ENCODE data around the gene HTT.
A peak's percentile ranks its signal among the peaks of the same experiment; 100 is the strongest.

The HTT gene

GRCh38 chr4:3256230-3257102 is 182.0 kb downstream of the HTT start:
- DNase-seq (ENCODE audit: low read depth in 1 of 2, low spot score in 1 of 2): no peak
- Histone ChIP-seq H3K27ac (replicated peaks) (no peak overlapping the region), H3K27me3 (ENCODE audit: insufficient read depth, poor library complexity, severe bottlenecking) (no peaks in the 10 kb centered on the region), H3K4me3 (replicated peaks; ENCODE audit: insufficient read depth, low read length) (no peak overlapping the region)
- TF ChIP-seq REST (IDR thresholded peaks at IDR 0.05; ENCODE audit: insufficient replicate concordance, low read depth): no peak
- TF ChIP-seq POLR2AphosphoS5 (IDR thresholded peaks at IDR 0.05; ENCODE audit: low read depth): no peak
- no peak for TF ChIP-seq GABPA (IDR thresholded peaks at IDR 0.05; ENCODE audit: low read depth)
- TF ChIP-seq SPI1 (IDR thresholded peaks at IDR 0.05; ENCODE audit: borderline replicate concordance, low read depth): no peak
- no peak for TF ChIP-seq CTCF (IDR thresholded peaks at IDR 0.05; ENCODE audit: insufficient read depth, low read length)

- Histone ChIP-seq H3K4me3 (replicated peaks; ENCODE audit: insufficient read depth, low read length) (no peak overlapping the region), H3K27ac (replicated peaks) (no peak overlapping the region), H3K27me3 (ENCODE audit: insufficient read depth, poor library complexity, severe bottlenecking) (no peaks in the 10 kb centered on the region)
- TF ChIP-seq CTCF (IDR thresholded peaks at IDR 0.05; ENCODE audit: insufficient read depth, low read length) (no peak), SPI1 (IDR thresholded peaks at IDR 0.05; ENCODE audit: borderline replicate concordance, low read depth) (no peak), POLR2AphosphoS5 (IDR thresholded peaks at IDR 0.05; ENCODE audit: low read depth) (no peak), REST (IDR thresholded peaks at IDR 0.05; ENCODE audit: insufficient replicate concordance, low read depth) (no peak), GABPA (IDR thresholded peaks at IDR 0.05; ENCODE audit: low read depth) (no peak)
- DNase-seq (ENCODE audit: low read depth in 1 of 2, low spot score in 1 of 2): no peak
These were observed 182.6 kb downstream of the HTT start for GRCh38 chr4:3257103-3257555.

- no peak for TF ChIP-seq GABPA (IDR thresholded peaks at IDR 0.05; ENCODE audit: low read depth)
- TF ChIP-seq REST (IDR thresholded peaks at IDR 0.05; ENCODE audit: insufficient replicate concordance, low read depth): no peak
- no peak for TF ChIP-seq POLR2AphosphoS5 (IDR thresholded peaks at IDR 0.05; ENCODE audit: low read depth)
- no peak for TF ChIP-seq CTCF (IDR thresholded peaks at IDR 0.05; ENCODE audit: insufficient read depth, low read length)
- no peak for TF ChIP-seq SPI1 (IDR thresholded peaks at IDR 0.05; ENCODE audit: borderline replicate concordance, low read depth)
These were observed 183.3 kb downstream of the HTT start for GRCh38 chr4:3257556-3258482.

More at GRCh38 chr4:3257556-3258482, 183.3 kb downstream of the HTT start:
- peak in 1 of 2 experiments; percentile 10 for DNase-seq (ENCODE audit: low read depth in 1 of 2, low spot score in 1 of 2)
- Histone ChIP-seq H3K27me3 (ENCODE audit: insufficient read depth, poor library complexity, severe bottlenecking) (no peaks in the 10 kb centered on the region), H3K4me3 (replicated peaks; ENCODE audit: insufficient read depth, low read length) (no peak overlapping the region), H3K27ac (replicated peaks) (no peak overlapping the region)
